Cardiac muscle cell (in vitro differentiated cells and primary cell): ENCODE data around the gene TXNIP. TPM values are rescaled to one million over a fixed set of nuclear protein-coding genes. Genes with fewer than 3 reads are reported as not detected.

Experiments
- DNase-seq, 2 donors: peaks; one replicate each; pipeline versions ENCODE4 v3.0.0 to v3.0.0-alpha.2; 2010 to 2017; ENCODE audit warnings: low read depth in 1 of 2, low spot score in 1 of 2
- H3K27ac ChIP-seq: fragments of 200-600 bp; sonication (generic); 2 replicates; pipeline ENCODE4 v1.5.1; 2016
- H3K27me3 ChIP-seq: fragments of 200-600 bp; sonication (generic); 2 replicates; pipeline ENCODE4 v1.6.0; 2016; ENCODE audit warnings: control low read depth
- H3K36me3 ChIP-seq: fragments of 200-600 bp; sonication (generic); 2 replicates; pipeline ENCODE4 v1.5.1; 2016; ENCODE audit warnings: control low read depth
- H3K4me1 ChIP-seq: fragments of 200-600 bp; sonication (generic); 2 replicates; pipeline ENCODE4 v1.8.1; 2017; ENCODE audit warnings: low read depth, mild to moderate bottlenecking, mixed run types
- H3K4me3 ChIP-seq: fragments of 200-600 bp; sonication (generic); 2 replicates; pipeline ENCODE4 v1.5.1; 2016; ENCODE audit warnings: mild to moderate bottlenecking
- H3K9me3 ChIP-seq: fragments of 200-600 bp; sonication (generic); 2 replicates; pipeline ENCODE4 v1.5.1; 2017; ENCODE audit warnings: low read depth, mild to moderate bottlenecking, control low read depth
- polyA plus RNA-seq: library from polyadenylated mRNA; unstranded; fragments of >200 nt; fragmentation: Nextera tagmentation; extraction: Ambion mirVana; gene quantifications from 2 replicates; pipeline ENCODE4 v1.2.1, GENCODE V29; 2016
- total RNA-seq: library from RNA; depleted of rRNA; stranded (reverse); fragments of >200 nt; gene quantifications from 2 replicates; pipeline ENCODE4 v1.2.3, GENCODE V29; 2016
- TF ChIP-seq, protein P1 (sequence below): IDR thresholded peaks from 2 replicates; pipeline ENCODE4 v1.5.1; 2012; ENCODE audit warnings: low read depth, mild to moderate bottlenecking, low read length

The TXNIP gene
- total and polyA plus RNA-seq, 2 experiments from 2014 or later: 172 to 260 TPM

- DNase-seq: no peak
- Histone ChIP-seq H3K4me1 (peaks cover 26% of the 10 kb centered on the region), H3K36me3 (peaks cover 30% of the 10 kb centered on the region), H3K27ac (peak overlapping the region; percentile 92), H3K4me3 (no peak overlapping the region), H3K27me3 (no peaks in the 10 kb centered on the region), H3K9me3 (no peaks in the 10 kb centered on the region)
- TF ChIP-seq, protein P1, sequence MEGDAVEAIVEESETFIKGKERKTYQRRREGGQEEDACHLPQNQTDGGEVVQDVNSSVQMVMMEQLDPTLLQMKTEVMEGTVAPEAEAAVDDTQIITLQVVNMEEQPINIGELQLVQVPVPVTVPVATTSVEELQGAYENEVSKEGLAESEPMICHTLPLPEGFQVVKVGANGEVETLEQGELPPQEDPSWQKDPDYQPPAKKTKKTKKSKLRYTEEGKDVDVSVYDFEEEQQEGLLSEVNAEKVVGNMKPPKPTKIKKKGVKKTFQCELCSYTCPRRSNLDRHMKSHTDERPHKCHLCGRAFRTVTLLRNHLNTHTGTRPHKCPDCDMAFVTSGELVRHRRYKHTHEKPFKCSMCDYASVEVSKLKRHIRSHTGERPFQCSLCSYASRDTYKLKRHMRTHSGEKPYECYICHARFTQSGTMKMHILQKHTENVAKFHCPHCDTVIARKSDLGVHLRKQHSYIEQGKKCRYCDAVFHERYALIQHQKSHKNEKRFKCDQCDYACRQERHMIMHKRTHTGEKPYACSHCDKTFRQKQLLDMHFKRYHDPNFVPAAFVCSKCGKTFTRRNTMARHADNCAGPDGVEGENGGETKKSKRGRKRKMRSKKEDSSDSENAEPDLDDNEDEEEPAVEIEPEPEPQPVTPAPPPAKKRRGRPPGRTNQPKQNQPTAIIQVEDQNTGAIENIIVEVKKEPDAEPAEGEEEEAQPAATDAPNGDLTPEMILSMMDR: no peak
These were observed 6.0 kb downstream of the TXNIP start for GRCh38 chr1:145990249-145990855.

DNA sequence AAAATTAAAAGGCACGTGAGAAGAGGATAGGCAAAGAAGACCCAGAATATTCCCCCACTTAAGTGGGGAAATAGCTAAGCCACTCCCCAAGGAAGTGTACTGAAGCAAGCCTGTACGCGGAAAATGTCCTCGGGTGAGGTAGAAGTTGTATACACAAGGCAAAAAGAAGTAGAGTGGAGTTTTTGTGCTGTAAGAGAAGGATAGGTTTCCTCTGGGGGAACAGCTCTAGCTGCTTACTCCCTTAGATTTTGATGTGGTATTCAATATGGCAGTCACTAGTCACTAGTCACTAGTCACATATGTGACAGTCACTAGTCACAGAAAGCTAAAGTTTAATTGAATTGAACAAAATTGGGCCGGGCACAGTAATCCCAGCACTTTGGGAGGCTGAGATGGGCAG lies 7.6 kb downstream of the TXNIP start:
- H3K27me3 ChIP-seq: no peaks in the 10 kb centered on the region

DNA sequence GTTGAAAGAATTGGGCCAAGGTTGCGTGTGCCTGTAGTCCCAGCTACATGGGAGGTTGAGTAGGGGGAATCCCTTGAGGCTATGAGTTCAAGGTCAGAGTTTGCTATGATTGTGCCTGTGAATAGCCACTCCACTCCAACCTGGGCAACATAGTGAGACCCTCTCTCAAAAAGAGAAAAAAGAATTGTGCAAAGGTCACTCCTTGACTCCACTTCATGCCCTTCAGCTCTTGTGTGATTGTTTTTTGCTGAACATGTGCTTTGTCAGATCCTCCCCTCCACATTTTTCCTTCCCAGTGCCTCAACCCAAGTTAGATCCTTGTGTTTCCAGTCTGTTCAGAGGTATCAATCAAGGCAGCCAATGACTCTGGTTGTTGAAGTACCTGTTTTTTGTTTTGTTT lies 8.5 kb downstream of the TXNIP start:
- DNase-seq: no peak
- no peaks in the 10 kb centered on the region for H3K9me3 ChIP-seq
- no peak overlapping the region for H3K4me3 ChIP-seq
- TF ChIP-seq, protein P1: no peak
- H3K27ac ChIP-seq: peak overlapping the region; percentile 61
- H3K36me3 ChIP-seq: peaks cover 6% of the 10 kb centered on the region
- peaks cover 36% of the 10 kb centered on the region for H3K4me1 ChIP-seq
- no peaks in the 10 kb centered on the region for H3K27me3 ChIP-seq

More for the DNA sequence above, 7.6 kb downstream of the TXNIP start:
- H3K9me3 ChIP-seq: no peaks in the 10 kb centered on the region
- no peak overlapping the region for H3K4me3 ChIP-seq
- H3K36me3 ChIP-seq: peaks cover 14% of the 10 kb centered on the region
- H3K27ac ChIP-seq: peak overlapping the region; percentile 42
- TF ChIP-seq, protein P1: no peak
- no peak for DNase-seq
- peaks cover 41% of the 10 kb centered on the region for H3K4me1 ChIP-seq

GRCh38 chr1:145986551-145986950 lies 9.8 kb downstream of the TXNIP start:
- Histone ChIP-seq H3K9me3 (no peaks in the 10 kb centered on the region), H3K27ac (peak overlapping the region; percentile 94), H3K27me3 (no peaks in the 10 kb centered on the region), H3K36me3 (no peaks in the 10 kb centered on the region), H3K4me1 (peaks cover 44% of the 10 kb centered on the region), H3K4me3 (no peak overlapping the region)
- no peak for DNase-seq
- TF ChIP-seq, protein P1: no peak

- peak; percentile 75 to 76 for DNase-seq
These were observed 10.6 kb downstream of the TXNIP start for GRCh38 chr1:145985502-145986439.

More at GRCh38 chr1:145985502-145986439, 10.6 kb downstream of the TXNIP start:
- Histone ChIP-seq H3K4me1 (peaks cover 52% of the 10 kb centered on the region), H3K9me3 (no peaks in the 10 kb centered on the region), H3K36me3 (no peaks in the 10 kb centered on the region), H3K4me3 (no peak overlapping the region), H3K27me3 (no peaks in the 10 kb centered on the region), H3K27ac (peak overlapping the region; percentile 94)
- TF ChIP-seq, protein P1: no peak
